Smooth muscle cell (in vitro differentiated cells): ENCODE measurements around the gene RNF31. TPM values are rescaled to one million over a fixed set of nuclear protein-coding genes. Genes with fewer than 3 reads are reported as not detected.
"Not testable (repeated sequence)": the region's sequence is repeated elsewhere in the genome, so short reads cannot be mapped to it uniquely, and the experiment has no call there.

ENCODE experiments used
- DNase-seq: peaks from one replicate; lab custom pipeline; 2025; ENCODE audit not compliant: unreplicated experiment; lab: John Stamatoyannopoulos, UW
- H2AFZ ChIP-seq: fragments of 200-600 bp; sonication (generic); 2 replicates; pipeline ENCODE4 v1.6.0; 2016; ENCODE audit warnings: antibody characterized with exemption, low read depth, mild to moderate bottlenecking
- H3F3A ChIP-seq: fragments of 200-600 bp; sonication (generic); 2 replicates; pipeline ENCODE4 v1.6.0; 2017; ENCODE audit warnings: antibody characterized with exemption, low read depth
- H3K27ac ChIP-seq: fragments of 200-600 bp; sonication (generic); 2 replicates; pipeline ENCODE4 v1.5.1; 2016; ENCODE audit warnings: low read depth, mild to moderate bottlenecking
- H3K27me3 ChIP-seq: fragments of 200-600 bp; sonication (generic); 2 replicates; pipeline ENCODE4 v1.6.1; 2016; ENCODE audit warnings: low read depth, mild to moderate bottlenecking
- H3K36me3 ChIP-seq: fragments of 200-600 bp; sonication (generic); 2 replicates; pipeline ENCODE4 v1.5.1; 2016; ENCODE audit warnings: low read depth
- H3K4me1 ChIP-seq: fragments of 200-600 bp; sonication (generic); 2 replicates; pipeline ENCODE4 v1.5.1; 2016; ENCODE audit warnings: low read depth
- H3K4me2 ChIP-seq: fragments of 200-600 bp; sonication (generic); 2 replicates; pipeline ENCODE4 v1.6.0; 2016; ENCODE audit warnings: mild to moderate bottlenecking
- H3K4me3 ChIP-seq: fragments of 200-600 bp; sonication (generic); 2 replicates; pipeline ENCODE4 v1.5.1; 2016; ENCODE audit warnings: mild to moderate bottlenecking
- H3K79me2 ChIP-seq: fragments of 200-600 bp; sonication (generic); 2 replicates; pipeline ENCODE4 v1.6.0; 2016; ENCODE audit warnings: low read depth, mild to moderate bottlenecking
- H3K9ac ChIP-seq: fragments of 200-600 bp; sonication (generic); 2 replicates; pipeline ENCODE4 v1.6.0; 2016; ENCODE audit warnings: low read depth
- H3K9me3 ChIP-seq: fragments of 200-600 bp; sonication (generic); replicated peaks from 2 replicates; pipeline ENCODE4 v1.5.1; 2016; ENCODE audit warnings: low read depth
- H4K20me1 ChIP-seq: fragments of 200-600 bp; sonication (generic); 2 replicates; pipeline ENCODE4 v1.6.0; 2016; ENCODE audit warnings: low read depth
- CTCF ChIP-seq: fragments of 200-600 bp; sonication (generic); IDR thresholded peaks from 2 replicates; pipeline ENCODE4 v1.5.1; 2017; ENCODE audit warnings: borderline replicate concordance, mild to moderate bottlenecking, antibody characterized with exemption; ENCODE audit not compliant: insufficient read depth, poor library complexity, severe bottlenecking
- WGBS: methylation state at CpG from one replicate; pipeline ENCODE4 v1.1.7; 2016; ENCODE audit warnings: low lambda C conversion rate; 5-methylcytosine and 5-hydroxymethylcytosine counted together
- polyA plus RNA-seq: library from polyadenylated mRNA; unstranded; fragments of >200 nt; fragmentation: Nextera tagmentation; extraction: Ambion mirVana; gene quantifications from 2 replicates; pipeline ENCODE4 v1.2.1, GENCODE V29; 2016
- total RNA-seq: library from RNA; depleted of rRNA; stranded (reverse); fragments of >200 nt; gene quantifications from 2 replicates; pipeline ENCODE4 v1.2.3, GENCODE V29; 2014

Gene RNF31
- total and polyA plus RNA-seq, 2 experiments from 2014 or later: 25.4 to 74.8 TPM

GRCh38 chr14:24103451-24103850 is 43.8 kb upstream of the RNF31 start:
- Histone ChIP-seq H3K4me3 (no peak overlapping the region), H3K36me3 (no peaks in the 10 kb centered on the region), H3K9me3 (no peaks in the 10 kb centered on the region), H2AFZ (no peak overlapping the region), H3K79me2 (no peaks in the 10 kb centered on the region), H3F3A (no peaks in the 10 kb centered on the region), H3K9ac (no peak overlapping the region), H3K4me2 (no peak overlapping the region), H3K27me3 (no peaks in the 10 kb centered on the region), H3K27ac (no peak overlapping the region), H4K20me1 (no peaks in the 10 kb centered on the region), H3K4me1 (no peaks in the 10 kb centered on the region)
- no peak for TF ChIP-seq CTCF
- DNase-seq: no peak
- 94% methylated on average over 13 of the region's 13 CpGs for WGBS

- not testable (repeated sequence) for H2AFZ ChIP-seq, H3K4me2 ChIP-seq, H3K79me2 ChIP-seq, DNase-seq, H3K27me3 ChIP-seq, H3K4me1 ChIP-seq, H3K9me3 ChIP-seq, H3F3A ChIP-seq, H3K27ac ChIP-seq, H3K36me3 ChIP-seq, H3K4me3 ChIP-seq, H3K9ac ChIP-seq, H4K20me1 ChIP-seq
- 93% methylated on average over 8 of the region's 8 CpGs for WGBS
Observed at GRCh38 chr14:24105609-24106239, 41.6 kb upstream of the RNF31 start.

- Histone ChIP-seq H3K79me2 (no peaks in the 10 kb centered on the region), H2AFZ (no peak overlapping the region), H3K36me3 (no peaks in the 10 kb centered on the region), H3K27me3 (no peaks in the 10 kb centered on the region), H3K9me3 (no peaks in the 10 kb centered on the region), H4K20me1 (no peaks in the 10 kb centered on the region), H3F3A (no peaks in the 10 kb centered on the region), H3K4me2 (no peak overlapping the region), H3K9ac (no peak overlapping the region), H3K4me1 (no peaks in the 10 kb centered on the region), H3K27ac (no peak overlapping the region), H3K4me3 (no peak overlapping the region)
- 88% methylated on average over 4 of the region's 4 CpGs for WGBS
- no peak for DNase-seq
- no peak for TF ChIP-seq CTCF
Observed at GRCh38 chr14:24106672-24107271, 40.5 kb upstream of the RNF31 start.

GRCh38 chr14:24108336-24108874 is 38.9 kb upstream of the RNF31 start:
- no peak overlapping the region for H2AFZ ChIP-seq
- no peaks in the 10 kb centered on the region for H3K27me3 ChIP-seq
- H3K4me3 ChIP-seq: no peak overlapping the region
- no peaks in the 10 kb centered on the region for H3K79me2 ChIP-seq
- TF ChIP-seq CTCF: no peak
- no peak overlapping the region for H3K27ac ChIP-seq
- 27% methylated on average over 5 of the region's 5 CpGs for WGBS
- DNase-seq: no peak
- no peaks in the 10 kb centered on the region for H3K36me3 ChIP-seq
- no peaks in the 10 kb centered on the region for H3K9me3 ChIP-seq
- H3F3A ChIP-seq: no peaks in the 10 kb centered on the region
- no peak overlapping the region for H3K4me2 ChIP-seq
- no peaks in the 10 kb centered on the region for H4K20me1 ChIP-seq
- peaks cover 2% of the 10 kb centered on the region for H3K4me1 ChIP-seq
- no peak overlapping the region for H3K9ac ChIP-seq
